ENCODE results near the gene CHCHD6. TPM values are rescaled to one million over a fixed set of nuclear protein-coding genes. Genes with fewer than 3 reads are reported as not detected.
A peak's percentile ranks its signal among the peaks of the same experiment; 100 is the strongest.

The CHCHD6 gene
- total and polyA plus RNA-seq, 12 donors = 10.6 to 22.5 (median 17.6) TPM

DNA sequence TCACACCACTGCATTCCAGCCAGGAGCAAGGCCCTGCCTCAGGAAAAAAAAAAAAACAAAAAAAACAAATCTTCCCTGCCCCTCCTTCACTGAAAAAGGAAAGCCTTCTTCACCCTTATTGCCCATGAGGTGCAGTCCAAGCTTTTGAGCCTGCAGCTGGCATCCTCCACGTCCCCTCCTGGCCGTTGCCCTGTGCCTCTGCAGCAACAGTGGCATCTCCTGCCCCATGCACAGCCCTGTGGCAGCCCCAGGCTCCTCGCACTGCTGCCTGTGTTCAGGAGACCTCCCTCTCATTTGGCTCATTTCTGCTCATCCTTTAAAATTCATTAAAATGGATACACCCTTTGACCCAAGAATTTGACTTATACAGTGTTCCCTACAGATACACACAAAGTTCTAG lies 206.2 kb downstream of the CHCHD6 start:
- Histone ChIP-seq H3K4me1 (replicated peaks in 1 of 2) (peaks cover 0 to 3% of the 10 kb centered on the region in 2 donors), H3K27ac (no peak overlapping the region), H3K27me3 (no peaks in the 10 kb centered on the region), H3K9me3 (replicated peaks in 1 of 3) (no peaks in the 10 kb centered on the region), H3K4me3 (no peak overlapping the region), H3K36me3 (replicated peaks in 1 of 2) (no peaks in the 10 kb centered on the region)
- DNase-seq = no peak
- TF ChIP-seq, protein P1, sequence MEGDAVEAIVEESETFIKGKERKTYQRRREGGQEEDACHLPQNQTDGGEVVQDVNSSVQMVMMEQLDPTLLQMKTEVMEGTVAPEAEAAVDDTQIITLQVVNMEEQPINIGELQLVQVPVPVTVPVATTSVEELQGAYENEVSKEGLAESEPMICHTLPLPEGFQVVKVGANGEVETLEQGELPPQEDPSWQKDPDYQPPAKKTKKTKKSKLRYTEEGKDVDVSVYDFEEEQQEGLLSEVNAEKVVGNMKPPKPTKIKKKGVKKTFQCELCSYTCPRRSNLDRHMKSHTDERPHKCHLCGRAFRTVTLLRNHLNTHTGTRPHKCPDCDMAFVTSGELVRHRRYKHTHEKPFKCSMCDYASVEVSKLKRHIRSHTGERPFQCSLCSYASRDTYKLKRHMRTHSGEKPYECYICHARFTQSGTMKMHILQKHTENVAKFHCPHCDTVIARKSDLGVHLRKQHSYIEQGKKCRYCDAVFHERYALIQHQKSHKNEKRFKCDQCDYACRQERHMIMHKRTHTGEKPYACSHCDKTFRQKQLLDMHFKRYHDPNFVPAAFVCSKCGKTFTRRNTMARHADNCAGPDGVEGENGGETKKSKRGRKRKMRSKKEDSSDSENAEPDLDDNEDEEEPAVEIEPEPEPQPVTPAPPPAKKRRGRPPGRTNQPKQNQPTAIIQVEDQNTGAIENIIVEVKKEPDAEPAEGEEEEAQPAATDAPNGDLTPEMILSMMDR (IDR thresholded peaks at IDR 0.05) = no peak
- no peak for TF ChIP-seq POLR2A (IDR thresholded peaks at IDR 0.05)
- intact Hi-C loops (cut with DNase I) = no loop called here
- WGBS, 4 donors = 93 to 99% (median 97%) methylated on average over 3 of the region's 3 CpGs

DNA sequence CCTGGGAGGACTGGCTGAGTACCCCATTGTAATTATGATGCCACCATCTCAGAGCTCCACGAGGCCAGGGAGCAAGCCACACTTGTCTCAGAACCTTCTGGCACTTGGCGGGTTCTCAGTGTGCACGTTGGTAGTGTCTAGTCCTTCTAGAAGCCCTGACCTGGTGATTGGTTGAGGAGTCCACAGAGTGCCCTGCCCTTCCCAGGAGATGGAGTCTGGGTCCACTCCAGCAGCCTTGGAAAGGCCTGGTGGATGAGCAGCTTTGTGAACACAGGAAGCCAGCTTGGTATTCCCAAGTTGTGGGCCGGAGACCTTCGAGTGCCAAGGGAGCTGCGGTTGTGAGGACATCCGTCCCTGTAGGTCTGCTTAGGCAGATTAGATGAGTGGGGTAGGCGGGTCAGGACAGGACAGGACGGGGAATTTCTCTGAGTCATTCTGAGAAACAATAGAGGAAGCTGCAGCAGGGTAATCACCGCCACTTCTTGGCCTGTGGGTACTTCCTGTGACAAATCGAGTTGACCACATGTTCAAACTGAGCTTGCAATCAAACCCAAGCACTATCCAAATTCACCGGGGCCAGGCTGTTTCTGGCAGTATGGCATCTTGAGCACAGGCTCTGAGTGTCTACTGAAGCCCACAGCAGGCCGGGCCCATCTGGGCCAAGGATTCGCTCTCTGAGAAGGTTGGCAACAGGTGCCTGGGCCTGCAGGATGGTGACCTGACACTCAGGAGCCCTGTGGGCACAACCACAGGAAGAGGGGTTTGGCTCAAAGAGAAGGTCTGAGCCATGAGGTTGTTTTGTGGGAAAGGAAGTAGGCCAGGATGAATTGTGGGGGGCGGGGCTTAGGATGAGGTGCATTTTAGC lies 207.4 kb downstream of the CHCHD6 start:
- TF ChIP-seq POLR2A (IDR thresholded peaks at IDR 0.05) = no peak
- TF ChIP-seq, protein P1 (IDR thresholded peaks at IDR 0.05) = no peak
- intact Hi-C loops (cut with DNase I) = no loop called here
- Histone ChIP-seq H3K4me1 (replicated peaks in 1 of 2) (peaks cover 0 to 3% of the 10 kb centered on the region in 2 donors), H3K36me3 (replicated peaks in 1 of 2) (no peaks in the 10 kb centered on the region), H3K27me3 (no peaks in the 10 kb centered on the region), H3K27ac (peak overlapping the region in 2 of 5 donors; percentile 64 to 71), H3K4me3 (no peak overlapping the region), H3K9me3 (replicated peaks in 1 of 3) (no peaks in the 10 kb centered on the region)
- 70 to 89% (median 77%) methylated on average over 13 to 15 of the region's 15 CpGs for WGBS, 4 donors
- peak; percentile 28 to 81 (median 57) for DNase-seq

DNA sequence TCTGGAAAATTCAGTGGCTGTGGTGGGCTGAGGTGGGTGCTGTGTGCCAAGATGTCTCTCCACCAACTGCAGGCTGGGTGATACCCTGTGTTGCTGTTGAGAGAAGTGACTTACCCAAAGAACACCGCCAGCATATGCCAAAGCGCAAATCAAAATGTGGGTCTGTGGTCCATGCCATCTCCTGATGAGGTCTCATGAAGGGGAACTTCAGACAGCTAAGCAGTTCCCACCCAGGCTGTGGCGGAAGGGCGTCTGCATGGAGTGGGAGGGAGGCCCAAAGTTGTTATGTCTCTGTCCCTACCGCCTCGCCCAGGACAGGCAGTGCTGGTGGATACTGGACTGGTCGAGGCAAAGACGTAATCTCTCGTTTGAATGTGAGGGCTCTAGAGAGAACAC lies 208.0 kb downstream of the CHCHD6 start:
- TF ChIP-seq, protein P1 (IDR thresholded peaks at IDR 0.05) = no peak
- TF ChIP-seq POLR2A (IDR thresholded peaks at IDR 0.05) = no peak
- 78 to 93% (median 87%) methylated on average over 8 to 9 of the region's 9 CpGs for WGBS, 4 donors
- DNase-seq = no peak
- Histone ChIP-seq H3K4me3 (no peak overlapping the region), H3K4me1 (replicated peaks in 1 of 2) (peaks cover 0 to 3% of the 10 kb centered on the region in 2 donors), H3K9me3 (replicated peaks in 1 of 3) (no peaks in the 10 kb centered on the region), H3K27ac (peak overlapping the region in 2 of 5 donors; percentile 64 to 71), H3K36me3 (replicated peaks in 1 of 2) (no peaks in the 10 kb centered on the region), H3K27me3 (no peaks in the 10 kb centered on the region)
- intact Hi-C loops (cut with DNase I) = no loop called here

DNA sequence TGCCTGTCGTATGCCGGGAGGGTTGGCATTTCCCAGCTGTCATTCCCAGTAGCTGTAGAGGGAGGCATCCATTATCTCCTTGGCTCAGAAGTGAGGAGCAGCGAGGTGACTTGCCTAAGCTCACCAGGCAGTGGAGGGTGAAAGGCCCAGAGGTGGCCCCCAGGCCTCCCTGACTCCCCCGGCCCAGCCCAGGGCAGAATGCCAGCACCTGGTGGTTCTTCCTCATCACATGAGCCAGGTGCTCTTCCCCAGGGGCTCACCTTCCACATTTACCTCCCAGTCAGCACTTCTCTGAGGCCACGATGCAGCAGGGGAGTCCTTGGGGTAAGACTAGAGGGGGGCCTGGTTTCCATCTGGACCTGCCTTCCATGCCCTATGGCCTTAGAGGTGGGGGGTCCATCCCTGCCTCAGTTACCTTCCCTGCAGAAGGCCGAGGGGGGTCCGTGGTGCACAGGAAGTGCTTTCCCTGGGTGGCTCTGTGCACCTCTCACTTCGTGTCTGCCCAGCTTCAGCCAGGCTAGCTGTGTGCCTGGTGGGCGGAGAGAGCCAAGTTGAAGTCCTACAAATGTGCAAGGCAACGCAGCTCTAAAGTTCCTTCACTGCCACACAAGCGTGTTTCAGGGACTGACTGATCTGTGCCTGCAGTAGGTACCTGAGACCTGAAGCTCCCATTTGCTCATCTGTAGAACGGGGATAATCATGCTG lies 208.6 kb downstream of the CHCHD6 start:
- TF ChIP-seq, protein P1 (IDR thresholded peaks at IDR 0.05) = no peak
- no peak for TF ChIP-seq POLR2A (IDR thresholded peaks at IDR 0.05)
- Histone ChIP-seq H3K4me1 (replicated peaks in 1 of 2) (peaks cover 0 to 3% of the 10 kb centered on the region in 2 donors), H3K4me3 (no peak overlapping the region), H3K27me3 (no peaks in the 10 kb centered on the region), H3K36me3 (replicated peaks in 1 of 2) (no peaks in the 10 kb centered on the region), H3K9me3 (replicated peaks in 1 of 3) (no peaks in the 10 kb centered on the region), H3K27ac (no peak overlapping the region)
- WGBS, 4 donors = 95 to 96% (median 96%) methylated on average over 5 to 12 of the region's 12 CpGs
- DNase-seq = no peak
- intact Hi-C loops (cut with DNase I) = no loop called here

Data from adrenal gland (tissue), 12 donors.